ENCODE results near the gene ZNF124.
A peak's percentile ranks its signal among the peaks of the same experiment; 100 is the strongest.

DNA sequence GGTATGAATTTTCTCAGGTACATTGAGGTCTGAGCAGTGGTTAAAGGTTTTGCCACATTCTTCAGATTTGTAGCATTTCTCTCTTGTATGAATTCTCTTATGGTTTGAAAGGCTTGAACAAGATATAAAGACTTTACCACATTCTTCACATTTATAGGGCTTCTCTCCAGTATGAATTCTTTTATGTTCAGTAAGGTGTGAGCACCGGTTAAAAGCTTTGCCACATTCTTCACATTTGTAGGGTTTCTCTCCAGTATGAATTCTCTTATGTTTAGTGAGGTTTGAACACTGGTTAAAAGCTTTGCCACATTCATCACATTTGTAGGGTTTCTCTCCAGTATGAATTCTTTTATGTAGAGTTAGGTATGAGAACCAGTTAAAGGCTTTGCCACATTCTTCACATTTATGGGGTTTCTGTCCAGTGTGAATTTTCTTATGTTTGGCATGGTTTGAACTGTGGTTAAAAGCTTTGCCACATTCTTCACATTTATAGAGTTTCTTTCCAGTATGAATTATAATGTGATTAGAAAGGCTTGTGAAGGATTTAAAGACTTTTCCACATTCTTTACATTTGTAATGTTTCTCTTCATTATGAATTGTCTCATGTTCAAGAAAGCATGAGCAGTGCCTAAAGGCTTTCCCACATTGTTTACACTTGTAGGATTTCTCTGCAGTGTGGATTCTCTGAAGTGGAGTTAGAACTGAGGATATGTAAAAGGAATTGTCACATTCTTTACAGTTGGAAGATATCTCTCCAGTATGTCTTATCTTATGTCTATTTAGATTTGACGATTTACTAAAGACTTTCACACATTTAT lies 18.4 kb upstream of the ZNF124 start:
- TF ChIP-seq YY1 (IDR thresholded peaks at IDR 0.05; ENCODE audit: insufficient read depth, insufficient read length) (no peak), SUZ12 (IDR thresholded peaks at IDR 0.05; ENCODE audit: extremely low read depth, insufficient read depth, insufficient read length) (no peak), ZNF274 (IDR thresholded peaks at IDR 0.05; ENCODE audit: low read depth, low read length) (peak; percentile 80)

Measured in NT2/D1 (cell line).